ENCODE measurements around the gene JOSD2.

Gene JOSD2

GRCh38 chr19:50493171-50493570 lies 17.8 kb downstream of the JOSD2 start:
- no peak for DNase-seq (ENCODE audit: low spot score)

DNA sequence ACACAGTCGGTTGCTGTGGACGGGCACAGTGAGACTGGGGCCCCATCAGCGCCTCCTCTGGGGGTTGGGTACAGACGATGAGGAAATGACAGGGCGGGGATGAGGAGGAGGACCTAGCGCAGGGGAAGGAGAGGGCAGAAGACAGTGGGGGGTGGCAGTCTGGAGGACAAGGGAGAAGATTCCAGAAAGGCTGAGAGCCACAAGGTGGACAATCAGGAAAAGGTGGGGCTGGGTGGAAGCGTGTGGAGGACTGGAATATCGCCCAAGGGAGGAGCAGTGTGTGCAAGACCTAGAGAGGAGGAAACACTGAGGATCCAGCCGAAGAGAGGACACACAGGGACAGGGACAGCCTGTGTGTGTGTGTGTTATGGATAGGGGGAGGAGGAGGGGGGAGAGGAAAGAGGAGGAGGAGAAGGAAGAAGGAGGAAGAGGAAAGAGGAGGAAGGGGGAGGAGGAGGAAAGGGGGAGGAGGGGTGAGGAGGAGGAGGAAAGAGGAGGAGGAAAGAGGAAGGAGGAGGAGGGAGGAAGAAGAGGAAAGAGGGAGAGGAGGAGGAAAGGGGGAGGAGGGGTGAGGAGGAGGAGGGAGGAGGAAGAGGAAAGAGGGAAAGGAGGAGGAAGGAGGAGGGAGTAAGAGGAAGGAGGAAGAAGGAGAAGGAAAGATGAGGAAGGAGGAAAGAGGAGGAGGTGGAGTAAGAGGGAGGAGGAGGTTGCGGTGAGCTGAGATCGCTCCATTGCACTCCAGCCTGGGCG lies 18.5 kb downstream of the JOSD2 start:
- no peak for DNase-seq (ENCODE audit: low spot score)

DNA sequence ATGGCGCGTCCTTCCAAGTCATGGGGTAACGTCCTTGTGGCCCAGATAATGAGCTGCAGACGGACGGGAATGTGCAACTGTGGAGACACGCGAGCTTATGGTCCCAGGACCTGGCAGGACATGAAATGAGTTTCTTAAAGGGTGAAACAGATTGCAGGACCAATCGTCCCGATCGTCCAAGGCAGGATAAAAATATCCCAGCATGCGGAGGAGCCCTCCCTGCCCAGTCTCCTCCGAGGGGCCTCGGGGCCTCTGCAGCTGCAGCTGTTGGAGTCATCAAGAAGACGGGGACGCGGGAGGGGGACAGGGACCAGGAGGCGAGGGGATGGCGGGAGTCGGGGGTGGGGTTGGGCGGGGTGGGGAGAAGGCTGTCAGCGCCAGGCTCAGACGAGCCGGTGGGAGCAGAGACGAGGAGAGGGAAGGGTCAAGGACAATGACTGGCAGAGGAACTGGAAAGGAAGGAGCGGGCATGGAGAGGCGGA lies 20.0 kb downstream of the JOSD2 start:
- no peak for DNase-seq (ENCODE audit: low spot score)

DNA sequence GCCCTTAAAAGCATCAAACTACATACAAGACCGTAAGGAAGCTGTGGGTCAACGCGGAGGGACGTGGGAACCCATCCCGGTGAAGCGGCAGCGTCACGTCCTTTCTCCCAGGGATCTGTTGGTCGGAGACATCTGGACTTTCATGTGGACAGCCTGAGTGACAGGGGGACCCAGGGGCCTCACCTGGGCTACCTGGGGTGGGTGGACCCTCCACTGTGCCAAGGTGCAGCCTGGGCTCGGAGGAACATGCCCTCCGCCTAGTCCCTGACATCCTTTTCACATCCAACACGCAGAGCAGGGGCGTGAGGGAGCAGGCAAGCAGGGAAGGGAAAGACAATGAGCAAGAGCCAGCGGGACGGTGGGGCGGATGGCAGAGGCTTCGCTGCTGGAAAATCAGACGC lies 20.6 kb downstream of the JOSD2 start:
- DNase-seq (ENCODE audit: low spot score): no peak

- DNase-seq (ENCODE audit: low spot score): no peak
Observed at GRCh38 chr19:50489461-50490011, 21.5 kb downstream of the JOSD2 start.

GRCh38 chr19:50488389-50489194 lies 22.4 kb downstream of the JOSD2 start:
- DNase-seq (ENCODE audit: low spot score): no peak

- DNase-seq (ENCODE audit: low spot score): no peak
Observed at GRCh38 chr19:50486823-50487515, 24.0 kb downstream of the JOSD2 start.

DNA sequence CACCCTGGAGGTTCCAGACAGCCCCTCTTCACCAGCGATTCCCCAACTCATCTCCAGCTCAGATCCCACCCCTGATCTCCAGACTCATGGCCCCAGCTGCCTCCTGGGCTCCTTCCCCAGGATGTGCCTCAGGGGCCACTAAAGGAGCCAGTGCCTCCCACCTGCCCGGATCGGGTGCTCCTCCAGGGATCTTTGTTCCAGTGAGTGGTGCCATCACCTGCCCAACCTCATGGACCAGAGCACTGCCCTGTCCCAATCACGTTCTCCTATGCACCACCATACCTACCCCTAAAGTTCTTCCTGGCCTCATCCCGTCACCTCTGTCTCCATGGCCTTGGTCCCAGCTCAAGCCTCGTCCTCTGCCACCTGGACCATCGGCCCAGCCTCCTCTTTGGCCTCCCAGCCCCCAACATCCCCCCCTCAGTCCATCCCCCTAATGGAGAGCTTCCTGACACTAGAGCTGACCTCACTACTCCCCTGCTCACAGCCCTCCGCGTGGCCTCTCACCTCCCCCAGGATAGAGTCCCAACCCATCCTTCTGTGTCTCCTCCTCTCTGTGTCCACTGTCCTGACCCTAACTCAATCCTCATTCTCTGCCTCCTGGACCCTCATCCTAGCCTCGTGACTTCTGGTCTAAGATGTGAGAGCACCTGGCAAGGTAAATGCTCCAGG lies 25.6 kb downstream of the JOSD2 start:
- no peak for DNase-seq (ENCODE audit: low spot score)

- DNase-seq (ENCODE audit: low spot score): no peak
Observed at GRCh38 chr19:50482916-50483315, 28.1 kb downstream of the JOSD2 start.

- DNase-seq (ENCODE audit: low spot score): no peak
Observed at GRCh38 chr19:50482271-50482855, 28.6 kb downstream of the JOSD2 start.

DNA sequence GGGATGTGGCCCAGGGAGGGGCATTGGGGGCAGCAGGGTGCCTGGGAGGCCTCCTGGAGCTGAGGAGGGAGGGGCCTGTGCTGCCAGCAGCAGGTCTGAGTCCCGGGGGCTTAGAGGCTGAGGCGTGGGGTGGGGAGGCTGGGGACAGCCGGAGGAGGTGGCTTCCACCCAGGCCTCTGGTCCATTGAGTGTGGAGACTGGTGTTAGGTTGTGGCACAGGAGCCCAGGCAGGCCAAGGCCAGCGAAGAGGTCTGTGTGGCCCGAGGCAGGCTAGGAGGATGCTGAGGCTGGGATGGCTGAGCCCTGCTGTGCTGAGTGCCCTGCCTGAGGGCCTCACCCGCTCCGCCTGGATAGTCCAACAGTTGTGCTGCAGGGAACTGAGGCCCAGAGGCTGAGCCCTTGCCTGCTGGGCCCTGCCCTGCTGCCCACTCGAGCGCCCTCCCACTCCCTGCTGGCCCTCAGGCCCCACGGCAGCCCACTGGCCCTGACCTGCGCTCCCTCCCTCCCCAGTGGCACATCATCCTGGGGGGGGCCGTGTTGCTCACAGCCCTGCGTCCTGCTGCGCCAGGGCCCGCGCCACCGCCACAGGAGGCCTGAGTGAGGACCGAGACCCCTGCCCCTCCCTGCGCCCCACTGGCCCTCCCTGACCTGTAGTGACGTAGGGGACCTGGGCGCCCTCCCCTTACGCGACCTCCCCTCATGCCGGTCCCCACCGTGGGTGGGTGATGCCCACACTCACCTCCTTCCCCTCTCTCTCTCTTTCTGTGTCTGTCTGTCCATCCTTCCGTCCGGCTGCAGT lies 29.4 kb downstream of the JOSD2 start:
- no peak for DNase-seq (ENCODE audit: low spot score)

DNA sequence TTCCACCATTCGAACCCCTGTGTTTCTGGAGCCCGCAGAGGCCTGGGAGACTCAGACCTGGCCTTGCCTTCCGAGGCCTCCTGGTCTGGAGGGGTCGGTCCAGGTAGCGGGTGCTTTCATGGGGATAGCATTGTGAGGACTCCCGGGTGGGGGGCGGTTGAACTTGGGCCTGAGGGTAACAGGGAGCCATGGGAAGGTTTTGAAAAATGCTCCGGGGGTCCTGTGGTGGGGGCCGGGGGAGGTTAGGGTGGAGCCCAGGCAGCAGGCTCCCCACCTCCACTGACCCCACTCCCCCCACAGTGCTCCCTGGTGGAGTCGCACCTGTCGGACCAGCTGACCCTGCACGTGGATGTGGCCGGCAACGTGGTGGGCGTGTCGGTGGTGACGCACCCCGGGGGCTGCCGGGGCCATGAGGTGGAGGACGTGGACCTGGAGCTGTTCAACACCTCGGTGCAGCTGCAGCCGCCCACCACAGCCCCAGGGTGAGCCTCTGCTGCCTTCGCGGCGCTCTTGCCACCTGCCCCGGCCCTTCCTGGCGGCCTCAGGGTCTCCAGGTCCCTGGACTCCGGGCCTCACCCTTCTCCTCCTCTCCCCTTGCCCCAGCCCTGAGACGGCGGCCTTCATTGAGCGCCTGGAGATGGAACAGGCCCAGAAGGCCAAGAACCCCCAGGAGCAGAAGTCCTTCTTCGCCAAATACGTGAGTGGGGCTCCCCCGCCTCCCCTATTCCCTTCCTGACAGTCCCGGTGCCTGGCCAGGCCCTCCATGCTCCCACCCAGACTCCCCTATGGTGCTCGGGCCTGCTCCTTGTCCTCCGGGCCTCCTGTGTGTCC lies 30.5 kb downstream of the JOSD2 start:
- DNase-seq (ENCODE audit: low spot score): no peak

- DNase-seq (ENCODE audit: low spot score): no peak
Observed at GRCh38 chr19:50479761-50480251, 31.2 kb downstream of the JOSD2 start.

DNA sequence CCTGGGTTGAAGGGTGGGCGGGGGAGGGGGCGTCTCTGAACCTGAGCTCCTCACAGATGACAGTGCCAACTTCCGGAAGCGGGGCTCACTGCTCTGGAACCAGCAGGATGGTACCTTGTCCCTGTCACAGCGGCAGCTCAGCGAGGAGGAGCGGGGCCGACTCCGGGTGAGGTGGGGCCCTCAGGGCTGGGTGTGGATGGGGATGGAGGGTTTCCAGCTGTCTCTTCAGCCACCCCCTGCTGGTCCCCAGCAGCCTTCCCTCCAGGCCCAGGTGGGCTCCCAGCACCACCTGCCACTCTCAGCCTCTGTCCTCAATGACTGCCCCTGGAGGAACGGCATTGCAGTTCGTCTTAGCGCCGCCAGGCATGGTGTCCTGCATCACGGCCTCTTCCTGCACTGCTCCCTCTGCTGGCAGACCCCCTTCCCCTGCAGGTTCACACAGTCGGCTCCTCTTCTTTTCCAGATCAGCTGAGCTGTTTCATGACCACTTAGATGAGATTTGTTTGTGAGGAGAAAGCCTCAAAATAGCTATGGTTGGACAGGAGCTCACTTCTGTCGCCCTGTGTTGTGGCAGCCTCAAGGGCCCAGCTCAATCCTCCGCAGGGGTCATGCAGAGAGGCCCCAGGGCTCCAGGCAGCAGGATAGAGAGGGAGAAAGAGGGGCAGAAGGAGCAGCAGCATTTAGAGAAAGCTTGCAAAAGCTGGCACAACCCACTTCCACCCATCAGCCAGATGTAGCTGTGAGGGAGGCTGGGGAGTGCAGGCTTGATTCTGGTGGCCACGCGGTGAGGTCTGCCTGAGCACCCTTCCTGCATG lies 31.9 kb downstream of the JOSD2 start:
- DNase-seq (ENCODE audit: low spot score): no peak

- DNase-seq (ENCODE audit: low spot score): no peak
Observed at GRCh38 chr19:50477751-50478515, 33.1 kb downstream of the JOSD2 start.

- DNase-seq (ENCODE audit: low spot score): no peak
Observed at GRCh38 chr19:50476907-50477238, 34.1 kb downstream of the JOSD2 start.

- DNase-seq (ENCODE audit: low spot score): peak; percentile 95
Observed at GRCh38 chr19:50476224-50476906, 34.6 kb downstream of the JOSD2 start, which contains the start of the genes EMC10 and GARIN5A. Gene EMC10, plus strand, starts transcription at chr19:50476507. Its CDS starts 38 bp downstream, at chr19:50476545. Gene GARIN5A, minus strand, starts transcription at chr19:50476848. Its CDS starts 460 bp downstream, at chr19:50476388.

Data from LoVo (cell line).